ENCODE measurements around the gene GNG7.
"Not testable (repeated sequence)": the region's sequence is repeated elsewhere in the genome, so short reads cannot be mapped to it uniquely, and the experiment has no call there.

The GNG7 gene

DNA sequence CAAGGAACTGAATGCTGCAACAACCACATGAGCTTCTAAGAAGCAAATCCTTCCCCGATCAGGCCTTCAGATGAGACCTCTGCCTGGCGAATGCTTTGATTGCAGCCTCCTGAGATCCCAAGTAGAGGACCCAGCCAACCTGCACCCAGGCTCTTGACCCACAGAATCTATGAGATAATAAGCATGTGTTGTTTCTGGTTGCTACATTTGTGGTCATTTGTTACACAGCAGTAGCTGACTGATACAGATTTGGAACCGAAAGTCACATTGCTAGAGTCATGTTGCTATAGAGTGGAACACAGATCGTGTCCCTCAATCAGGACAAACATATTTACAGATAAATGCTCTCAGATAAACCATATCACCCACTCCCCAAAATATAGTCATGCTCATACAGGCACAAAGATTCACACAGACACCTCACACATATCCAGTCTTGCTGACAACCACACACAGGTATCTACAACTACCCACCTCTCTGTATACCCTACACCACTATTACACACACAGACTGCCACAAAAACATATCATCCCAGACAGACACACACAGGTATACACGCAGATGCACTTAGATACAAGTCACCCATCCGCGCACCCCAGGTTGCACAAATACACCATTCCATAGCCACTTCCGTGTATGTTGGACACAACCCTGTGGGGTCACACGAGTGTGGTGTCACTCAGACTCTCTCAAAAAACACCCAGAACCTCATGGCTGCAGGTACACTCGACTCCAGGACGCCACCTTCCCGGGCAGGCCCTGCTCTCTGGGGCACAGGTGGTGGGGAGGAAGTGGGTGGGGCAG, 13.2 kb upstream of the GNG7 start:
- TF ChIP-seq, protein P1, sequence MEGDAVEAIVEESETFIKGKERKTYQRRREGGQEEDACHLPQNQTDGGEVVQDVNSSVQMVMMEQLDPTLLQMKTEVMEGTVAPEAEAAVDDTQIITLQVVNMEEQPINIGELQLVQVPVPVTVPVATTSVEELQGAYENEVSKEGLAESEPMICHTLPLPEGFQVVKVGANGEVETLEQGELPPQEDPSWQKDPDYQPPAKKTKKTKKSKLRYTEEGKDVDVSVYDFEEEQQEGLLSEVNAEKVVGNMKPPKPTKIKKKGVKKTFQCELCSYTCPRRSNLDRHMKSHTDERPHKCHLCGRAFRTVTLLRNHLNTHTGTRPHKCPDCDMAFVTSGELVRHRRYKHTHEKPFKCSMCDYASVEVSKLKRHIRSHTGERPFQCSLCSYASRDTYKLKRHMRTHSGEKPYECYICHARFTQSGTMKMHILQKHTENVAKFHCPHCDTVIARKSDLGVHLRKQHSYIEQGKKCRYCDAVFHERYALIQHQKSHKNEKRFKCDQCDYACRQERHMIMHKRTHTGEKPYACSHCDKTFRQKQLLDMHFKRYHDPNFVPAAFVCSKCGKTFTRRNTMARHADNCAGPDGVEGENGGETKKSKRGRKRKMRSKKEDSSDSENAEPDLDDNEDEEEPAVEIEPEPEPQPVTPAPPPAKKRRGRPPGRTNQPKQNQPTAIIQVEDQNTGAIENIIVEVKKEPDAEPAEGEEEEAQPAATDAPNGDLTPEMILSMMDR (conservative IDR thresholded peaks at IDR 0.05) = no peak

DNA sequence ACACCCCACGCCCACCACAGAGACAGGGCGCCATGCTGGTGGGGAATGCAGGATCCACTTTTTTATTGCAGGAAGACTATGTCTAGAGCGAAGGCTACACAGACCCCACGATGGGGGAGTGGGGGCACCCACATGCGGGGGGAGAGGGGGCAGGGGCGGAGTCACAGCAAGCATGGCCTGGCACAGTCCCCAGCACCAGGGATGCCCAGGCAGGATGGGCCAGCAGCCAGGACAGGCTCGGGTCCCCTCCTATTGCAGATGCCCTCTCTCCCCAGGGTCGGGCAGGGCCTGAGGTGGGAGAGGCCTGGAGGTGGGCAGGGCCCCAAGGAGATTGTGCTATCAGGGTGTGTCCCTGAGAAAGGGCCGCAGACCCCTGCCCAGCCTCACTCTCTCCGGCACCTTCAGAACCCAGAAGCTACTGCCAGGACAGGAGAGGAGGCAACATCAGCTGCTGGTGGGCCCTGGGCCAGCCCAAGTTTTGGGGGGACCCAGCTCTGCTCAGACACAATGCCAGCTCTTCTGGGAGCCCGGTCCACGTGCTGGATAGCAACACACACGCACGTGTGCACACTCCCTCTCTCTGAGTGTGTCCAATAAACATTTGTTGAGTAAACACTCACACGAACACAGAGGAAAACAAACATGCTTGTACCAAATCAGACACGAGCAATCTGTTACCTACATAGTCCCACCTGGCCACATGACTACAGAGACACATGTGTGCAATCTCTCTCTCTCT, 12.2 kb upstream of the GNG7 start:
- TF ChIP-seq, protein P1 (conservative IDR thresholded peaks at IDR 0.05) = no peak
- no peak overlapping the region for H3K27ac ChIP-seq

More for the DNA sequence above, 13.2 kb upstream of the GNG7 start:
- no peak overlapping the region for H3K27ac ChIP-seq

DNA sequence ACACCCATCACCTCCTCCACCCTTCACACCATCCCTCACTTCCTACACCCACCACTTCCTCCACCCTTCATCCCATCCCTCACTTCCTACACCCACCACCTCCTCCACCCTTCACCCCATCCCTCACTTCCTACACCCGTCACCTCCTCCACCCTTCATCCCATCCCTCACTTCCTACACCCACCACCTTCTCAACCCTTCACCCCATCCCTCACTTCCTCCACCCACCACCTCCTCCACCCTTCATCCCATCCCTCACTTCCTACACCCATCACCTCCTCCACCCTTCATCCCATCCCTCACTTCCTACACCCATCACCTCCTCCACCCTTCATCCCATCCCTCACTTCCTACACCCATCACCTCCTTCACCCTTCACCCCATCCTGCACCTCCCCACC, 11.6 kb upstream of the GNG7 start:
- not testable (repeated sequence) for H3K27ac ChIP-seq

DNA sequence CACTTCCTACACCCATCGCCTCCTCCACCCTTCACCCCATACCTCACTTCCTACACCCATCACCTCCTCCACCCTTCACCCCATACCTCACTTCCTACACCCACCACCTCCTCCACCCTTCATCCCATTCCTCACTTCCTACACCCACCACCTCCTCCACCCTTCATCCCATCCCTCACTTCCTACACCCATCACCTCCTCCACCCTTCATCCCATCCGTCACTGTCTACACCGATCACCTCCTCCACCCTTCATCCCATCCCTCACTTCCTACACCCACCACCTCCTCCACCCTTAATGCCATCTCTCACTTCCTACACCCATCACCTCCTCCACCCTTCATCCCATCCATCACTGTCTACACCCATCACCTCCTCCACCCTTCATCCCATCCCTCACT, 10.7 kb upstream of the GNG7 start:
- H3K27ac ChIP-seq = not testable (repeated sequence)

DNA sequence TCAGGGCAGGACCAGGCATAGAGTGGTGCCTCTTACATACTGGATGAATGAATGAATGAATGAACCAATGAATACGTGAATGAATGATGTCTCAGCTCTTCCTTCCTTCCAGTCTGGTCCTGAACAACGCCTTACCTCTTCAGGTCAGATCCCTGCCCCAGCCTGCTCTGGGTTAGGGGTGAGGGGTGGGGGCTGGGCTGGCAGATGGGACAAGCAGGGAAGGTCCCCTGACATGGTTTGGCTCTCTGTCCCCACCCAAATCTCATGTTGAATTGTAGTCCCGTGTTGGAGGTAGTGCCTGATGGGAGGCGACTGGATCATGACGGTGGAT, 9.3 kb upstream of the GNG7 start:
- TF ChIP-seq, protein P1 (conservative IDR thresholded peaks at IDR 0.05) = no peak
- H3K27ac ChIP-seq = no peak overlapping the region

DNA sequence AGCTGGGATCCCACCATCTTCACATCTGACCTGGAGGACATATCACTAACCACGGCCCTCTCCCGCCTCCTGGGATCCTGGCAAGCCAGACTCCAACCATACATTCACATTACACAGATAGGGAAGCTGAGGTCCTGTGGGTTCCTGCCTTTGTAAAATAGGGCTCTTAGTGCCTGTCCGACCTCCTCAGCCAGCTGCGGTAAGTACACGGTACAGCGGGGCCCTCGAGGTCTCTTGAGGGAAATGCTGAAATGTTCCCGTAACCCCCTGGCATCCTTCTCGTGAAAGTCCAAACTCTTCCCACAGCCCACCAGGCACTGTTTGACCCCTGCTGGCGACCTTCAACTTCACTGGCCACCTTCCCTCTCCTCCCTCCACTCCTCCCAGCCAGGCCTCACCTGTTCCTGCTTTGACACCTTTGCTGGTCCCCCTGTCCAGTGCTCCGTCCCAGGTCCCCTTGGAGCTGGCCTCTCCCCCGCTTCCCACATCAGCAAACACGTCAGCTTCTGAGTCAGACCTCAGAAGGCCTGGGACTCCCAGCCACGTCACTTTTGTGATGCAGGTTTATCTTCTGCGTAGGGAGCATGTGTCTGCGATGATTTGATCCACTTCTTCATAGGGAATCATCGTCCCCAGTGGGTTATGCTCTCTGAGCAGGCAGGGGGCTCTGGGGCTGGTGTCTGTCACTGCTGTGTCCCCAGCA, 8.8 kb upstream of the GNG7 start:
- no peak overlapping the region for H3K27ac ChIP-seq
- TF ChIP-seq, protein P1 (conservative IDR thresholded peaks at IDR 0.05) = no peak

DNA sequence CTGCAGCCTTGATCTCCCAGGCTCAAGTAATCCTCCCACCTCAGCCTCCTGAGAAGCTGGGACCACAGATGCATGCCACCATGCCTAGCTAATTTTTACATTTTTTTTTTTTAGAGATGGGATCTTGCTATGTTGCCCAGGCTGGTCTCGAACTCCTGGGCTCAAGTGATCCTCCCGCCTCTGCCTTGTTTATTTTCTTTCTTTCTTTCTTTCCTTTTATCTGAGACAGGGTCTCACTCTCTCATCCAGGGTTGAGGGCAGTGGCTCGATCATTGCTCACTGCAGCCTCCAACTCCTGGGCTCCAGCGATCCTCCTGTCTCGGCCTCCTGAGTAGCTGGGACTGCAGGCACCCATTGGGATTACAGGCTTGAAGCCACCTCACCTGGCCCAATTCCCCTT, 3.8 kb upstream of the GNG7 start:
- no peak overlapping the region for H3K27ac ChIP-seq
- TF ChIP-seq, protein P1 (conservative IDR thresholded peaks at IDR 0.05) = no peak

DNA sequence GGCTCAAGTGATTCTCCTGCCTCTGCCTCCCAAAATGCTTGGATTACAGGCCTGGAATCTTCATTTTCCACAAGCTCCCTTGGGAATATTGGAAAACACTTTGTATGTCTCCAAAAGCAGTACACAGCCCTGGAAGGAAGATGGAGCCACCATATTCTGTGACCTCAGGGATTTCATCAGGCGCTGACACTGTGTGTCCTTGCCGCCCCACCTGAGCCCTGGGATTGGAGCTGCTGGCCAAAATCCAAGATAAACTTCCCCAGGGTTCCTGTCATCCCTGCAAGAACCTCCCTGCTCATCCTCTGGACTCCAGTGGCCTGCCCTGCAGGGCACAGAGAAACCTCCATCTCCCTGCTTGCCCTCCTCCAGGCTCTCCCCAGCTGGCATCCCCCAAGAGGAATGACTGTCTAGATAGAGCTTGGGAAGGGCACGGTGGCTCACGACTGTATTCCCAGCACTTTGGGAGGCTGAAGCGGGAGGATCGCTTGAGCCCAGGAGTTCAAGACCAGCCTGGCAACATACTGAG, 1.3 kb upstream of the GNG7 start:
- TF ChIP-seq, protein P1 (conservative IDR thresholded peaks at IDR 0.05) = no peak
- H3K27ac ChIP-seq = no peak overlapping the region
